Right atrium auricular region (tissue), 2 donors: ENCODE results near the gene PPP2R5C. TPM values are rescaled to one million over a fixed set of nuclear protein-coding genes. Genes with fewer than 3 reads are reported as not detected.
A peak's percentile ranks its signal among the peaks of the same experiment; 100 is the strongest.

Experiments
- DNase-seq: peaks from one replicate; pipeline ENCODE4 v3.0.0-alpha.2; 2019; ENCODE audit warnings: low spot score
- H3K27ac ChIP-seq, 2 donors: fragments of 200-600 bp; sonication (generic); 1 replicate in 1 of 2; 2 replicates in 1 of 2; pipeline ENCODE4 v1.5.1; 2016 to 2019
- H3K27me3 ChIP-seq, 2 donors: fragments of 200-600 bp; sonication (generic); one replicate each; pipeline versions ENCODE4 v1.5.1 to v1.6.0; 2017 to 2019
- H3K36me3 ChIP-seq: fragments of 200-600 bp; sonication (generic); one replicate; pipeline ENCODE4 v1.5.1; 2016
- H3K4me1 ChIP-seq, 2 donors: fragments of 200-600 bp; sonication (generic); one replicate each; pipeline versions ENCODE4 v1.5.1 to v1.6.0; 2017 to 2019
- H3K4me3 ChIP-seq, 2 donors: fragments of 200-600 bp; sonication (generic); 1 replicate in 1 of 2; 2 replicates in 1 of 2; pipeline ENCODE4 v1.5.1; 2017 to 2019; ENCODE audit warnings: mild to moderate bottlenecking in 1 of 2, moderate library complexity in 1 of 2
- H3K9me3 ChIP-seq, 2 donors: fragments of 200-600 bp; sonication (generic); one replicate each; pipeline ENCODE4 v1.5.1; 2019
- total RNA-seq, 2 donors: library from RNA; depleted of rRNA; stranded (reverse); fragments of >200 nt; gene quantifications; one replicate each; pipeline ENCODE4 v1.1.0, GENCODE V29; 2016
- TF ChIP-seq, protein P1 (sequence below), 2 donors: fragments of 200-600 bp; sonication (generic); IDR thresholded peaks; one replicate each; pipeline ENCODE4 v1.5.1; 2019; ENCODE audit warnings: antibody characterized with exemption in 2 of 2

The PPP2R5C gene
- total RNA-seq, 2 donors from 2014 or later = 82.2 to 82.9 TPM

DNA sequence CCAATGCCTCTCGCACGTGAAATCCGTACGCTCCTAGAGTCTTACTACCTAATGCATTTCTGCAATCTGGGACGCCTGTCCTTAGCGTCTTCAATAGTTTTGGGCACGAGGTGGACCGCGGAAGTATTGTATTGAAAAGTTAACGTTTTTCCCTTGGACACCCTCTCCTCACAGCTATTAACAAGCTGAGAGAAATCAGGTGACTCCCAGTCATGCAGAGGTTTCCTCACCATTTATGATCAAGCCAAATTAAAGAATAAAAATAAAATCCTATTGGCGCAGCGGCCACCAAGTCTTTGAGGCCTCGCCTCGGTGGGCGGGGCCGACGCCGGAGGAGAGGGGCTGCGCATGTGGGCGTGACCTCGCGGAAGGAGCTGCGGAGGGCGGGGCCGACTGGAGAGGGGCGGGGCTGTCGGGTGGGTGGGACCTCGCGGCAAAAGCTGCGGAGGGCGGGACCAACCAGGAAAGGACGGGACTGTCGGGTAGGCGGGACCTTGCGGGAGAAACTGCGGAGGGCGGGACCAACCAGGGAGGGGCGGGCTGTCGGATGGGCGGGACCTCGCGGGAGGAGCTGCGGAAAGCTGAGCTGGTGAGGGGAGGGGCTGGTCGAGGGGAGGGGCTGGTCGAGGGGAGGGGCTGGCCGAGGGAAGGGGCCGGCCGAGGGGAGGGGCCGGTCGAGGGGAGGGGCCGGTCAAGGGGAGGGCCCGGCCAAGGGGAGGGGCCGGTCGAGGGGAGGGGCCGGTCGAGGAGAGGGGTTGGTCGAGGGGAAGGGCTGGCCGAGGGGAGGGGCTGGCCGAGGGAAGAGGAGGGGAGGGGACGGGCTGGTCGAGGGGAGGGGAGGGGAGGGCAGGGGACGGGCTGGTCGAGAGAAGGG lies 1.1 kb upstream of the PPP2R5C start:
- peak; percentile 98 for DNase-seq
- Histone ChIP-seq H3K36me3 (peaks cover 9% of the 10 kb centered on the region), H3K9me3 (no peaks in the 10 kb centered on the region), H3K27me3 (no peaks in the 10 kb centered on the region), H3K27ac (peak overlapping the region; percentile 95 to 98), H3K4me3 (peak overlapping the region; percentile 95 to 97), H3K4me1 (peaks cover 0 to 18% of the 10 kb centered on the region in 2 donors)
- TF ChIP-seq, protein P1, sequence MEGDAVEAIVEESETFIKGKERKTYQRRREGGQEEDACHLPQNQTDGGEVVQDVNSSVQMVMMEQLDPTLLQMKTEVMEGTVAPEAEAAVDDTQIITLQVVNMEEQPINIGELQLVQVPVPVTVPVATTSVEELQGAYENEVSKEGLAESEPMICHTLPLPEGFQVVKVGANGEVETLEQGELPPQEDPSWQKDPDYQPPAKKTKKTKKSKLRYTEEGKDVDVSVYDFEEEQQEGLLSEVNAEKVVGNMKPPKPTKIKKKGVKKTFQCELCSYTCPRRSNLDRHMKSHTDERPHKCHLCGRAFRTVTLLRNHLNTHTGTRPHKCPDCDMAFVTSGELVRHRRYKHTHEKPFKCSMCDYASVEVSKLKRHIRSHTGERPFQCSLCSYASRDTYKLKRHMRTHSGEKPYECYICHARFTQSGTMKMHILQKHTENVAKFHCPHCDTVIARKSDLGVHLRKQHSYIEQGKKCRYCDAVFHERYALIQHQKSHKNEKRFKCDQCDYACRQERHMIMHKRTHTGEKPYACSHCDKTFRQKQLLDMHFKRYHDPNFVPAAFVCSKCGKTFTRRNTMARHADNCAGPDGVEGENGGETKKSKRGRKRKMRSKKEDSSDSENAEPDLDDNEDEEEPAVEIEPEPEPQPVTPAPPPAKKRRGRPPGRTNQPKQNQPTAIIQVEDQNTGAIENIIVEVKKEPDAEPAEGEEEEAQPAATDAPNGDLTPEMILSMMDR (IDR thresholded peaks at IDR 0.05) = no peak

DNA sequence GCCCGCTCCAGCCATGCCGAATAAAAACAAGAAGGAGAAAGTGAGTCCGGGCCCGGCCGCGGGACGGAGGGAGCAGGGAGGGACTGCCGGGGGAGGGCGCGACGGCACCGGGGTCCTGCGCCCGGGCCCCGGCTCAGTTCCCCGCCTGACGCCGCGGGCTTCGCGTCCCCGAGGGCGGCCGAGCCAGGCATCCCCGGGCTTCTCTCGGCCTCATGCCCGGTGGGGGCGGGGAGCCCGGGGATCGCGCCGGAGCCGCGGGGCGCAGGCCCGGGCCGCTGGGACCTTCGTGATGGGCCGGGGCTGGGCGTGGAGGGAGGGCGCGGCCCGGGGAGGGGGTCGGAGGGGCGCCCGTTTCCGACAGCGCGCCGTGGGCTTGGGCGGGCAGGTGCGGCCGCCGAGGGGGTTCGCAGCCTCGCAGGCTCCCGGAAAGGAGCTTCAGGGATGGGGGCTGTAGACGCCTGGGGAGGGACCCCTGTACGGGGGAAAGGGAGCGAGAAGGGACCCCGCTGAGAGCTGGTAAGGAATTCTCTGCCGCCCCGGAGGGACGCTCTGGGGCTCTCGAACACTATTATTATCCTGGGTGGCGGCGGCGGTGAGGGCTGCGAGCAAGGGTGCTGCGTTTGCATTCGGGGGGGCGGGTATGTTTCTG lies 496 bp downstream of the PPP2R5C start:
- Histone ChIP-seq H3K4me3 (peak overlapping the region; percentile 85 to 89), H3K27me3 (no peaks in the 10 kb centered on the region), H3K36me3 (peaks cover 15% of the 10 kb centered on the region), H3K27ac (peak overlapping the region; percentile 84 to 90), H3K4me1 (peaks cover 0 to 18% of the 10 kb centered on the region in 2 donors), H3K9me3 (no peaks in the 10 kb centered on the region)
- no peak for DNase-seq
- TF ChIP-seq, protein P1 (IDR thresholded peaks at IDR 0.05) = no peak

DNA sequence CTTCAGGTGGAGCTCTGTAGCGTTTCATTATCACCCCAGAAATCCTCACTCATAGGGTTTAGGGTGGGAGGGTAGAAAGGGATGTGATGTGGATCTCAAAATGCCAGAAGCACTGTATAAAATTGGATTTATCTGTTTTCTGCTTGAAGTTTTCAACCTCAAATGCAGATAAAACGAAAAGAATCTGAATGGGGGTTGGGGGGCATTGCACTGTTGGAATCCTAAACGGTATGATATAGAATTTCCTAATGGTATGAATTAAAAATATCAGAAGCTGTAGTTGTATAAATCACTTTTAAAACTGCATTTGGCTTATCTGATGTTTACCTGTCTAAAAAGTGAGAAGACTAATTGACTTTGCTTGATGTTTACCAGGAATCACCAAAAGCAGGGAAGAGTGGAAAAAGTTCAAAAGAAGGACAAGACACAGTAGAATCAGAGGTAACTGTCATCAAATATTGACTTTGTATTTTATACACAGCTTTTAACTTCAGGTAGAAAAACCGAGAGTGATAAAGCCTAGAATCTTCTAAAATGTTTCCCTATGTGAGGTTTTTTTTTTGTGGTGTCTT lies 1.1 kb downstream of the PPP2R5C start:
- Histone ChIP-seq H3K9me3 (no peaks in the 10 kb centered on the region), H3K4me1 (peaks cover 0 to 18% of the 10 kb centered on the region in 2 donors), H3K4me3 (peak overlapping the region; percentile 85 to 89), H3K27ac (peak overlapping the region; percentile 84 to 90), H3K27me3 (no peaks in the 10 kb centered on the region), H3K36me3 (peaks cover 15% of the 10 kb centered on the region)
- no peak for DNase-seq
- TF ChIP-seq, protein P1 (IDR thresholded peaks at IDR 0.05) = no peak

- Histone ChIP-seq H3K27me3 (no peaks in the 10 kb centered on the region), H3K27ac (no peak overlapping the region), H3K9me3 (no peaks in the 10 kb centered on the region), H3K4me1 (peaks cover 0 to 18% of the 10 kb centered on the region in 2 donors), H3K36me3 (peaks cover 15% of the 10 kb centered on the region), H3K4me3 (no peak overlapping the region)
- TF ChIP-seq, protein P1 (IDR thresholded peaks at IDR 0.05) = no peak
- DNase-seq = no peak
These were observed 2.6 kb downstream of the PPP2R5C start for GRCh38 chr14:101763941-101764709.

GRCh38 chr14:101767618-101768362 lies 6.3 kb downstream of the PPP2R5C start:
- no peak for DNase-seq

More at GRCh38 chr14:101767618-101768362, 6.3 kb downstream of the PPP2R5C start:
- H3K4me3 ChIP-seq = no peak overlapping the region
- TF ChIP-seq, protein P1 (IDR thresholded peaks at IDR 0.05) = no peak
- no peaks in the 10 kb centered on the region for H3K9me3 ChIP-seq
- peaks cover 0 to 18% of the 10 kb centered on the region in 2 donors for H3K4me1 ChIP-seq
- no peaks in the 10 kb centered on the region for H3K27me3 ChIP-seq
- H3K36me3 ChIP-seq = peaks cover 15% of the 10 kb centered on the region
- no peak overlapping the region for H3K27ac ChIP-seq
